ENCODE results near the gene NAGLU.
A peak's percentile ranks its signal among the peaks of the same experiment; 100 is the strongest.
"Not testable (repeated sequence)": the region's sequence is repeated elsewhere in the genome, so short reads cannot be mapped to it uniquely, and the experiment has no call there.

The NAGLU gene

GRCh38 chr17:42555122-42555622, 19.1 kb downstream of the NAGLU start:
- Histone ChIP-seq H3K9ac (ENCODE audit: low read depth, low read length) (peak overlapping the region; percentile 75), H3K9me3 (ENCODE audit: insufficient read depth, low read depth, low read length) (no peaks in the 10 kb centered on the region), H3K27me3 (ENCODE audit: insufficient read depth, low read length) (no peaks in the 10 kb centered on the region), H3K4me1 (ENCODE audit: insufficient read depth, low read length) (peaks cover 3% of the 10 kb centered on the region; the same call in 1 of the 2 replicates), H3K4me3 (ENCODE audit: low read length) (peak overlapping the region; percentile 91), H3K36me3 (ENCODE audit: insufficient read depth, low read length) (no peaks in the 10 kb centered on the region), H3K27ac (ENCODE audit: low read depth, low read length) (peak overlapping the region; percentile 63; the same call in 1 of the 2 replicates)
- WGBS = 31% methylated on average over 3 of the region's 4 CpGs

DNA sequence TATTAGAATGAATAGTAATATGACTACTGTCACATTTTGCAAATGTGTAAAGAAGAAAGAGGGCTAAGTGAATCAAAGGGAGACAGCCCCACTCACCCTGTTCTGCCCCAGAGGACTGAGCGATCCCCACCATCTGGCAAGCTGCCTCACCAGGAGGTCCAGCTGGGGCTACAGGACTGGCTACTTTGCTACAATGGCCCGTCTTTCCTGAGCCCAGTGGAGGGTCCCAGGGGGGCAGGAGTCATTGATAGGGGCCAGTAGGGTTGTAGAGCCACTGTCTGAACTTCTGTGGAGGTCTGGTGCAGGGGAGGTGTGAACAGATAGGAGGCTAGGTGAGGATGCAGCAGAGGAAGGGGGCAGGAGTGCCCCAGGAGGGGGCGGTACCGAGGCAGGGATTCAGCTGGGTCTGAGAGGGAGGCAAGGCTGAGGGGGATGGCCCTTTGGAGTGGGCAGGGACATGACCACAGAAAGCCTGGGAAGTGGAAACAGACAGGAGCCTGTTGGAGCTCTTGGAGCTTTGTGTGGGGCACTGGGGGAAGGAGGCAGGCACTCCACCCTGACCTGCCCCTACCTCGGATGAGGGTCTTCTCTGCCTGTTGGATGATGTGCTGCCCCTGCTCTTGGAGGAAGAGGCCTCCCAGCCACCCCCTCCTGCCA, 20.0 kb downstream of the NAGLU start:
- H3K36me3 ChIP-seq (ENCODE audit: insufficient read depth, low read length); H3K4me1 ChIP-seq (ENCODE audit: insufficient read depth, low read length); H3K9me3 ChIP-seq (ENCODE audit: insufficient read depth, low read depth, low read length); H3K4me3 ChIP-seq (ENCODE audit: low read length); H3K27me3 ChIP-seq (ENCODE audit: insufficient read depth, low read length); H3K27ac ChIP-seq (ENCODE audit: low read depth, low read length); H3K9ac ChIP-seq (ENCODE audit: low read depth, low read length): not testable (repeated sequence)
- WGBS = 53% methylated on average over 5 of the region's 5 CpGs

DNA sequence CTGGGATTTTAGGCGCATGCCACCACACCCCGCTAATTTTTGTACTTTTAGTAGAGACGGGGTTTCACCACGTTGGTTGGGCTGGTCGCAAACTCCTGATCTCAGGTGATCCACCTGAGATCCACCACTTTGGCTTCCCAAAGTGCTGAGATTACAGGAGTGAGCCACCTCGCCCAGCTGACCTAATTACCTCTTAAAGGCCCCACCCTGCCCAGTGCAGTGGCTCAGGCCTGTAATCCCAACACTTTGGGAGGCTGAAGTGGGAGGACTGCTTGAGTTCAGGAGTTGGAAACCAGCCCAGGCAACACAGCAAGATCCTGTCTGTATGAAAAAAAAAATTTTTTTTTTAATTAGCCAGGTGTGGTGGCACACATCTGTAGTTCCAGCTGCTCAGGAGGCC, 23.0 kb downstream of the NAGLU start:
- no peaks in the 10 kb centered on the region for H3K9me3 ChIP-seq (ENCODE audit: insufficient read depth, low read depth, low read length)
- H3K4me3 ChIP-seq (ENCODE audit: low read length) = no peak overlapping the region
- H3K9ac ChIP-seq (ENCODE audit: low read depth, low read length) = peak overlapping the region; percentile 18; the same call in 1 of the 2 replicates
- no peak overlapping the region for H3K27ac ChIP-seq (ENCODE audit: low read depth, low read length)
- no peaks in the 10 kb centered on the region for H3K27me3 ChIP-seq (ENCODE audit: insufficient read depth, low read length)
- peaks cover 7% of the 10 kb centered on the region for H3K36me3 ChIP-seq (ENCODE audit: insufficient read depth, low read length)
- WGBS = 91% methylated on average over 6 of the region's 6 CpGs
- H3K4me1 ChIP-seq (ENCODE audit: insufficient read depth, low read length) = peaks cover 3% of the 10 kb centered on the region; the same call in 1 of the 2 replicates

DNA sequence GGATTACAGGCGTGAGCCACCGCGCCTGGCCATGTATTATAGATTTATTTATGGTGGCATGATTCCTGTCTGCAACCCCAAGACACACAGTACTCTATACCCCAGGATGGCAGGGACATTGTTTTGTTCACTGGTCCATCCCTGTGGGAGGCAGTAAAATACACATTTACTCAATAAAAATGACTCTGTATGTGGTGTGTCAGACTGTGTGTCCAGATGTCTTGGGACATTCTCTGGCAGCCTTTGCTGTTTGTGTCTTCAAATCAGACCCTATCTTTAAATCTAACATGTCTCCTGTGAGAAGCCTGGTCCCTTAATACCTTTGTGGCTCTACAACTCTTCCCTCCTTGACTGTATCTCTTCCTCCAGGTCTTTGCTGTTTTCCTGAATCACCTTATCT, 24.2 kb downstream of the NAGLU start:
- H3K27ac ChIP-seq (ENCODE audit: low read depth, low read length) = no peak overlapping the region
- peaks cover 19% of the 10 kb centered on the region for H3K36me3 ChIP-seq (ENCODE audit: insufficient read depth, low read length)
- no peak overlapping the region for H3K9ac ChIP-seq (ENCODE audit: low read depth, low read length)
- H3K27me3 ChIP-seq (ENCODE audit: insufficient read depth, low read length) = no peaks in the 10 kb centered on the region
- 100% methylated on average over 3 of the region's 3 CpGs for WGBS
- H3K4me1 ChIP-seq (ENCODE audit: insufficient read depth, low read length) = peaks cover under 1% of the 10 kb centered on the region; the same call in 1 of the 2 replicates
- H3K4me3 ChIP-seq (ENCODE audit: low read length) = no peak overlapping the region
- no peaks in the 10 kb centered on the region for H3K9me3 ChIP-seq (ENCODE audit: insufficient read depth, low read depth, low read length)

DNA sequence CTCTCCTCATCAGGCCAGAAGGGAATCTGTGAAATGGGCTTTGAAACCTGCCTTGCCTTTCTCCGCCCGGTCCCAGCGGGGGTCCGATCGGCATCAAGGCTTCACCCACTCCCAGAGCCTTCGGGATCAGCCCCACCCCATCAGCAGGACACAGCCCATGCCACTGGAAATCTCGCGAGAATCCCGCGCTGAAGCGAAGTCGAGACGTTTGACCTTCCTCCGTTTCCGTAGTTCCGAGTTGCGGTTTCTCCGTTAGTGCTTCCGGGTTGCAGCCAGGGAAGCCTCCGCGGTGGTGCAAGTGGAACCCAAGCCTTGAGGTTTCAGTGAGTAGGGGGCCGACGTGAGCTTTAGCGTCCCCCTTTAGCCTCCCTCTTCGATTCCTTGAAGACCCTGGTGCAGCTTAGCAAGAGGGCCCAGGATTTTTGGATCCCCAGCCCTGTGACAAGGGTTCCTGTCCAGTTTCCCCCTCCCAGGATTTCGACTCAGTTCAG, 25.9 kb downstream of the NAGLU start, which contains the start of gene COASY:
TSS of gene COASY (plus strand) at position 252 of the 491 bp plus-strand sequence. CDS start 475 bp downstream, outside the sequence.
- peaks cover 5% of the 10 kb centered on the region; the same call in 1 of the 2 replicates for H3K4me1 ChIP-seq (ENCODE audit: insufficient read depth, low read length)

GRCh38 chr17:42562388-42563142, 26.5 kb downstream of the NAGLU start:
- peaks cover 5% of the 10 kb centered on the region; the same call in 1 of the 2 replicates for H3K4me1 ChIP-seq (ENCODE audit: insufficient read depth, low read length)
- H3K27ac ChIP-seq (ENCODE audit: low read depth, low read length) = peak overlapping the region; percentile 77
- H3K9me3 ChIP-seq (ENCODE audit: insufficient read depth, low read depth, low read length) = no peaks in the 10 kb centered on the region

More for the DNA sequence above, 25.9 kb downstream of the NAGLU start, which contains the start of gene COASY:
- no peaks in the 10 kb centered on the region for H3K9me3 ChIP-seq (ENCODE audit: insufficient read depth, low read depth, low read length)
- H3K4me3 ChIP-seq (ENCODE audit: low read length) = peak within 1 kb of the TSS; percentile 87
- H3K27ac ChIP-seq (ENCODE audit: low read depth, low read length) = peak within 1 kb of the TSS; percentile 77
- no peaks in the 10 kb centered on the region for H3K27me3 ChIP-seq (ENCODE audit: insufficient read depth, low read length)
- peak within 1 kb of the TSS; percentile 85 for H3K9ac ChIP-seq (ENCODE audit: low read depth, low read length)
- WGBS = 1% methylated on average over 26 of the region's 26 CpGs
- peaks cover 27% of the 10 kb centered on the region for H3K36me3 ChIP-seq (ENCODE audit: insufficient read depth, low read length)

DNA sequence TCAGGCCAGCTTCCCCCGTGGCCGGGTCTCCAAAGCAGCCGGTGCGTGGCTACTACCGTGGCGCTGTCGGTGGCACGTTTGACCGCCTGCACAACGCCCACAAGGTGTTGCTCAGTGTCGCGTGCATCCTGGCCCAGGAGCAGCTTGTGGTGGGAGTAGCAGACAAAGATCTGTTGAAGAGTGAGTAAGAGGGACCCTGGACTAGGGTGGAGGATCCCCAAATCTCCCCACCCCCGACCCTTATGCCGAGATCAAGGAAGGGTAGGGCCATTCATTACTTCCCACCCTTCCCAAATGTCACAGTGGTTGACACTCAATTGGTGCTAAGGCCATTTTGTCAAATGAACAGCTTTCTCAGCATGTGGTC, 27.1 kb downstream of the NAGLU start:
- Histone ChIP-seq H3K27me3 (ENCODE audit: insufficient read depth, low read length) (no peaks in the 10 kb centered on the region), H3K4me1 (ENCODE audit: insufficient read depth, low read length) (peaks cover 5% of the 10 kb centered on the region; the same call in 1 of the 2 replicates), H3K4me3 (ENCODE audit: low read length) (peak overlapping the region; percentile 87), H3K9ac (ENCODE audit: low read depth, low read length) (peak overlapping the region; percentile 85), H3K9me3 (ENCODE audit: insufficient read depth, low read depth, low read length) (no peaks in the 10 kb centered on the region), H3K27ac (ENCODE audit: low read depth, low read length) (no peak overlapping the region; the same call in 1 of the 2 replicates), H3K36me3 (ENCODE audit: insufficient read depth, low read length) (peaks cover 27% of the 10 kb centered on the region)
- WGBS = 90% methylated on average over 14 of the region's 14 CpGs

More at GRCh38 chr17:42562388-42563142, 26.5 kb downstream of the NAGLU start:
- Histone ChIP-seq H3K9ac (ENCODE audit: low read depth, low read length) (peak overlapping the region; percentile 85), H3K36me3 (ENCODE audit: insufficient read depth, low read length) (peaks cover 27% of the 10 kb centered on the region), H3K27me3 (ENCODE audit: insufficient read depth, low read length) (no peaks in the 10 kb centered on the region), H3K4me3 (ENCODE audit: low read length) (peak overlapping the region; percentile 87)
- 25% methylated on average over 48 of the region's 48 CpGs for WGBS

- Histone ChIP-seq H3K9ac (ENCODE audit: low read depth, low read length) (no peak overlapping the region), H3K4me1 (ENCODE audit: insufficient read depth, low read length) (peaks cover 5% of the 10 kb centered on the region; the same call in 1 of the 2 replicates), H3K9me3 (ENCODE audit: insufficient read depth, low read depth, low read length) (no peaks in the 10 kb centered on the region), H3K27me3 (ENCODE audit: insufficient read depth, low read length) (no peaks in the 10 kb centered on the region), H3K27ac (ENCODE audit: low read depth, low read length) (no peak overlapping the region), H3K4me3 (ENCODE audit: low read length) (peak overlapping the region; percentile 87), H3K36me3 (ENCODE audit: insufficient read depth, low read length) (peaks cover 29% of the 10 kb centered on the region)
- WGBS = 92% methylated on average over 1 of the region's 1 CpG
Measured at GRCh38 chr17:42563543-42563942, 27.5 kb downstream of the NAGLU start.

- peak overlapping the region; percentile 87 for H3K4me3 ChIP-seq (ENCODE audit: low read length)
- H3K27ac ChIP-seq (ENCODE audit: low read depth, low read length) = no peak overlapping the region
- H3K27me3 ChIP-seq (ENCODE audit: insufficient read depth, low read length) = no peaks in the 10 kb centered on the region
- no peaks in the 10 kb centered on the region for H3K9me3 ChIP-seq (ENCODE audit: insufficient read depth, low read depth, low read length)
- 87% methylated on average over 8 of the region's 9 CpGs for WGBS
- peaks cover 33% of the 10 kb centered on the region for H3K36me3 ChIP-seq (ENCODE audit: insufficient read depth, low read length)
- no peak overlapping the region for H3K9ac ChIP-seq (ENCODE audit: low read depth, low read length)
- peaks cover 5% of the 10 kb centered on the region; the same call in 1 of the 2 replicates for H3K4me1 ChIP-seq (ENCODE audit: insufficient read depth, low read length)
Measured at GRCh38 chr17:42563950-42564349, 27.9 kb downstream of the NAGLU start.

DNA sequence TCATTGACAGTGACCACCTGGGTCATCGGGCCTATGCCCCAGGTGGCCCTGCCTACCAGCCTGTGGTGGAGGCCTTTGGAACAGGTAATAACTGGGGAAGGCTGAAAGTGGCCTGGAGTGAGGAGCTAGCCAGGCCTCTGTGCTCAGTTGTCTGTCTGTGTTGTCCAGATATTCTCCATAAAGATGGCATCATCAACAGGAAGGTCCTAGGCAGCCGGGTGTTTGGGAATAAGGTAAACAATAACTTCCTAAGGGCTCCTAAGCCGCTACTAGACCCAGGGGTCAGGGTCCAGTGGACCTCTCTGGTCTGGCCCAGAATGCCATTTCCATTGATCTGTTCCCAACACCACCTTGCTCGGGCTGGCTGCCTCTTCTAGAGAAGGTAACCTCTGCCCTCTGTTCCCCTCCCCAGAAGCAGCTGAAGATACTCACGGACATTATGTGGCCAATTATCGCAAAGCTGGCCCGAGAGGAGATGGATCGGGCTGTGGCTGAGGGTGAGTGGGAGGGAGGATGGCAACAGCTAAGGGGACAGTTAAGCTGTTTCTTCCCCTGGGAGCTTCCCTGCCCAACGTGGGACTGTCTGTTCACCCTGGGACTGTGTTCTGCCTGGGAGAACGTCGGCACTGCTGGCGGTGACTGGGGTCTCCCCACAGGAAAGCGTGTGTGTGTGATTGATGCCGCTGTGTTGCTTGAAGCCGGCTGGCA, 28.9 kb downstream of the NAGLU start:
- H3K9me3 ChIP-seq (ENCODE audit: insufficient read depth, low read depth, low read length) = no peaks in the 10 kb centered on the region
- no peak overlapping the region for H3K9ac ChIP-seq (ENCODE audit: low read depth, low read length)
- 94% methylated on average over 15 of the region's 15 CpGs for WGBS
- H3K4me3 ChIP-seq (ENCODE audit: low read length) = no peak overlapping the region
- no peaks in the 10 kb centered on the region for H3K27me3 ChIP-seq (ENCODE audit: insufficient read depth, low read length)
- peaks cover 5% of the 10 kb centered on the region; the same call in 1 of the 2 replicates for H3K4me1 ChIP-seq (ENCODE audit: insufficient read depth, low read length)
- peaks cover 43% of the 10 kb centered on the region for H3K36me3 ChIP-seq (ENCODE audit: insufficient read depth, low read length)
- H3K27ac ChIP-seq (ENCODE audit: low read depth, low read length) = no peak overlapping the region
